DND-41 (cell line): ENCODE measurements around the gene THSD7A.

Experiments used
- ATAC-seq: fragments of 200-7000 bp; cut with Tn5 transposase; 3 replicates; pipeline ENCODE4 v1.9.1; 2021; ENCODE audit warnings: low read depth; ENCODE audit not compliant: insufficient read depth
- DNase-seq: peaks from one replicate; pipeline ENCODE4 v3.0.0-alpha.2; 2020
- H2AFZ ChIP-seq: 2 replicates; pipeline ENCODE4 v1.6.0; 2012; ENCODE audit warnings: low read depth, low read length
- H3K27ac ChIP-seq: 2 replicates; pipeline ENCODE4 v1.5.1; 2012; ENCODE audit warnings: low read length, inconsistent platforms
- H3K27me3 ChIP-seq: fragments of 200-600 bp; sonication (generic); 2 replicates; pipeline ENCODE4 v1.6.0; 2012; ENCODE audit warnings: low read length, mild to moderate bottlenecking, inconsistent platforms; ENCODE audit not compliant: insufficient read depth, poor library complexity
- H3K36me3 ChIP-seq: 2 replicates; pipeline ENCODE4 v1.5.1; 2012; ENCODE audit warnings: low read length, inconsistent platforms; ENCODE audit not compliant: insufficient read depth
- H3K4me1 ChIP-seq: 2 replicates; pipeline ENCODE4 v1.5.1; 2012; ENCODE audit warnings: mild to moderate bottlenecking, low read length; ENCODE audit not compliant: insufficient read depth
- H3K4me2 ChIP-seq: 2 replicates; pipeline ENCODE4 v1.6.0; 2012; ENCODE audit warnings: mild to moderate bottlenecking, moderate library complexity, low read length, inconsistent platforms; ENCODE audit not compliant: insufficient read depth
- H3K4me3 ChIP-seq, 2 experiments: fragments of 200-600 bp in 1 of 2; shearing (Covaris generic) in 1 of 2; 2 replicates each; pipeline ENCODE4 v1.5.1; 2012 to 2016; ENCODE audit warnings: inconsistent platforms in 2 of 2, low read length in 2 of 2, mild to moderate bottlenecking in 2 of 2, low read depth in 1 of 2, moderate library complexity in 1 of 2
- H3K79me2 ChIP-seq: 2 replicates; pipeline ENCODE4 v1.6.0; 2012; ENCODE audit warnings: low read length, inconsistent platforms; ENCODE audit not compliant: insufficient read depth
- H3K9ac ChIP-seq: 2 replicates; pipeline ENCODE4 v1.6.0; 2012; ENCODE audit warnings: low read depth, mild to moderate bottlenecking, inconsistent platforms, low read length, moderate library complexity
- H3K9me3 ChIP-seq: 2 replicates; pipeline ENCODE4 v1.5.1; 2012; ENCODE audit warnings: low read length, moderate library complexity, mild to moderate bottlenecking, inconsistent platforms; ENCODE audit not compliant: insufficient read depth, severe bottlenecking
- H4K20me1 ChIP-seq: 2 replicates; pipeline ENCODE4 v1.6.0; 2012; ENCODE audit warnings: low read length; ENCODE audit not compliant: insufficient read depth
- EZH2 ChIP-seq: IDR thresholded peaks from 3 replicates; pipeline ENCODE4 v1.6.1; 2012; ENCODE audit warnings: borderline replicate concordance, low read depth, mild to moderate bottlenecking, moderate library complexity, low read length, inconsistent platforms; ENCODE audit not compliant: severe bottlenecking
- TF ChIP-seq, protein P1 (sequence below): IDR thresholded peaks from 2 replicates; pipeline ENCODE4 v1.5.1; 2012; ENCODE audit warnings: borderline replicate concordance, low read length, moderate library complexity, mild to moderate bottlenecking; ENCODE audit not compliant: poor library complexity, severe bottlenecking; ENCODE audit errors: extremely low read depth

THSD7A gene

DNA sequence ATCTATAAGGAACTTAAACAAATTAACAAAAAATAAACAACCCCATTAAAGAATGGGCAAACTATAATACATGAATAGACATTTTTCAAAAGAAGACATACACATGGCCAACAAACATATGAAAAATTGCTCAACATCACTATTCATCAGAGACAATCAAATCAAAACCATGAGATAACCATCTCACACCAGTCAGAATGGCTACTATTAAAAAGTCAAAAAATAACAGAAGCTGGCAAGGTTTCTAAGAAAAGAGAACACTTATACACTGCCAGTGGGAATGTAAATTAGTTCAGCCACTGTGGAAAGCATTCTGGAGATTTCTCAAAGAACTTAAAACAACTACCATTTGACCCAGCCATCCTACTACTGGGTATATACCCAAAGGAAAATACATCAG lies 280.5 kb downstream of the THSD7A start:
- Histone ChIP-seq H3K79me2 (no peaks in the 10 kb centered on the region), H3K4me3 (no peak overlapping the region), H3K4me2 (no peak overlapping the region), H3K9ac (no peak overlapping the region), H3K36me3 (no peaks in the 10 kb centered on the region), H3K4me1 (no peaks in the 10 kb centered on the region), H3K27ac (no peak overlapping the region), H3K9me3 (no peaks in the 10 kb centered on the region), H3K27me3 (no peaks in the 10 kb centered on the region), H4K20me1 (no peaks in the 10 kb centered on the region), H2AFZ (no peak overlapping the region)
- no peak for DNase-seq
- no peak for TF ChIP-seq EZH2
- TF ChIP-seq, protein P1, sequence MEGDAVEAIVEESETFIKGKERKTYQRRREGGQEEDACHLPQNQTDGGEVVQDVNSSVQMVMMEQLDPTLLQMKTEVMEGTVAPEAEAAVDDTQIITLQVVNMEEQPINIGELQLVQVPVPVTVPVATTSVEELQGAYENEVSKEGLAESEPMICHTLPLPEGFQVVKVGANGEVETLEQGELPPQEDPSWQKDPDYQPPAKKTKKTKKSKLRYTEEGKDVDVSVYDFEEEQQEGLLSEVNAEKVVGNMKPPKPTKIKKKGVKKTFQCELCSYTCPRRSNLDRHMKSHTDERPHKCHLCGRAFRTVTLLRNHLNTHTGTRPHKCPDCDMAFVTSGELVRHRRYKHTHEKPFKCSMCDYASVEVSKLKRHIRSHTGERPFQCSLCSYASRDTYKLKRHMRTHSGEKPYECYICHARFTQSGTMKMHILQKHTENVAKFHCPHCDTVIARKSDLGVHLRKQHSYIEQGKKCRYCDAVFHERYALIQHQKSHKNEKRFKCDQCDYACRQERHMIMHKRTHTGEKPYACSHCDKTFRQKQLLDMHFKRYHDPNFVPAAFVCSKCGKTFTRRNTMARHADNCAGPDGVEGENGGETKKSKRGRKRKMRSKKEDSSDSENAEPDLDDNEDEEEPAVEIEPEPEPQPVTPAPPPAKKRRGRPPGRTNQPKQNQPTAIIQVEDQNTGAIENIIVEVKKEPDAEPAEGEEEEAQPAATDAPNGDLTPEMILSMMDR, result no peak
- ATAC-seq, result no peak

DNA sequence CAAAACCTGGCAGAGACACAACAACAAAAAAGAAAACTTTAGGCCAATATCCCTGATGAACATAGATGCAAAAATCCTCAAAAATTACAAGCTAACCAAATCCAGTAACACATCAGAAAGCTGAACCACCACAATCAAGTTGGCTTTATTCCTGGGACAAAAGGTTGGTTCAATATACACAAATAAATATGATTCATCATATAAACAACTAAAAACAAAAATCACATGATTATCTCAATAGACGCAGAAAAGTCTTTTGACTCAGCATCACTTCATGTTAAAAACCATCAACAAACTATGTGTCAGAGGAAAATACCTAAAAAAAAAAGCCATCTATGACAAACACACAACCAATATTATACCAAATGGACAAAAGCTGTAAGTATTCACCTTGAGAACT lies 283.5 kb downstream of the THSD7A start:
- no peaks in the 10 kb centered on the region for H3K27me3 ChIP-seq
- no peak overlapping the region for H3K4me3 ChIP-seq
- H4K20me1 ChIP-seq, result no peaks in the 10 kb centered on the region
- ATAC-seq, result no peak
- no peak overlapping the region for H3K4me2 ChIP-seq
- H3K4me1 ChIP-seq, result no peaks in the 10 kb centered on the region
- no peak overlapping the region for H3K27ac ChIP-seq
- TF ChIP-seq EZH2, result no peak
- TF ChIP-seq, protein P1, result no peak
- no peak overlapping the region for H2AFZ ChIP-seq
- no peak overlapping the region for H3K9ac ChIP-seq
- no peaks in the 10 kb centered on the region for H3K36me3 ChIP-seq
- H3K9me3 ChIP-seq, result no peaks in the 10 kb centered on the region
- no peaks in the 10 kb centered on the region for H3K79me2 ChIP-seq
- DNase-seq, result no peak

DNA sequence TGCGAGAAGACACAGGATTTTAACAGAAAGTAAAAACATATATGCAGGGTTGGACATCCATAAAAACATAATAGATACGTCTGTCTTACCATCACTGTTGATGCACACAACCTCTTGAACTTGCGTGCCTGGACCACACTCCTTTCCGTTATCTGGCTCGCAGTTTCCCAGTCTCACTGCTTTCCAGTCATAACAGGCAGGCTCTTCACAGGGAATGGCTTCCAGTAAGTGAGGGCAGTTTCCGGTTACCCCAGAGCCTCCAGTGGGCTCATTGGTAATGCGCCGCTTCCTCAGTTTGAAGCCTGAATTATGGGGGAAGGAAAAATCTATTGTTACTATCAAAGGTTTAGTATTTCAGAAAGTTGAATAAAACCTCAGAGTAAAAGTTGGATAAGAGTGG lies 290.7 kb downstream of the THSD7A start:
- H3K4me2 ChIP-seq, result no peak overlapping the region
- no peaks in the 10 kb centered on the region for H3K36me3 ChIP-seq
- ATAC-seq, result no peak
- no peak for DNase-seq
- no peaks in the 10 kb centered on the region for H3K79me2 ChIP-seq
- H3K9me3 ChIP-seq, result no peaks in the 10 kb centered on the region
- H3K4me1 ChIP-seq, result peaks cover 12% of the 10 kb centered on the region; the same call in 1 of the 2 replicates
- H3K4me3 ChIP-seq, result no peak overlapping the region
- no peak overlapping the region for H2AFZ ChIP-seq
- H4K20me1 ChIP-seq, result no peaks in the 10 kb centered on the region
- TF ChIP-seq, protein P1, result no peak
- no peak for TF ChIP-seq EZH2
- 0 out of 2 replicates have a peak overlapping the region, but pooled peaks have one; percentile 5 for H3K9ac ChIP-seq
- peak overlapping the region; percentile 34 for H3K27ac ChIP-seq
- H3K27me3 ChIP-seq, result no peaks in the 10 kb centered on the region
